Adrenal gland (tissue), 5 donors: ENCODE data around the gene FOXN3.

Source experiments
- CTCF ChIP-seq, 6 experiments: fragments of 450-650 bp in 4 of 6; fragments of 200-600 bp in 2 of 6; sonication (generic) in 1 of 6; IDR thresholded peaks; 1 replicate in 5 of 6; 2 replicates in 1 of 6; pipeline versions ENCODE4 v1.5.1 to v1.8.0; 2016 to 2021; ENCODE audit warnings: antibody characterized with exemption in 6 of 6, mild to moderate bottlenecking in 2 of 6, moderate library complexity in 1 of 6
- POLR2A ChIP-seq, 2 donors: fragments of 450-650 bp; IDR thresholded peaks; one replicate each; pipeline ENCODE4 v1.6.1; 2017; ENCODE audit warnings: antibody characterized with exemption in 2 of 2, mild to moderate bottlenecking in 2 of 2, moderate library complexity in 1 of 2
- donor health status: DM: no; HTN: no; CAD: no.

GRCh38 chr14:89406941-89407340, 10.1 kb downstream of the FOXN3 start:
- TF ChIP-seq CTCF (IDR thresholded peaks at IDR 0.05) (no peak), POLR2A (IDR thresholded peaks at IDR 0.05) (no peak)
